HG03097 (cell line): ENCODE results near the gene SAMD11.

Experiments used
- ATAC-seq: cut with Tn5 transposase; IDR thresholded peaks from one replicate; pipeline ENCODE4 v1.9.1; 2021; ENCODE audit not compliant: unreplicated experiment, low FRiP score

The SAMD11 gene

GRCh38 chr1:992362-992761 lies 68.6 kb downstream of the SAMD11 start:
- no peak for ATAC-seq

DNA sequence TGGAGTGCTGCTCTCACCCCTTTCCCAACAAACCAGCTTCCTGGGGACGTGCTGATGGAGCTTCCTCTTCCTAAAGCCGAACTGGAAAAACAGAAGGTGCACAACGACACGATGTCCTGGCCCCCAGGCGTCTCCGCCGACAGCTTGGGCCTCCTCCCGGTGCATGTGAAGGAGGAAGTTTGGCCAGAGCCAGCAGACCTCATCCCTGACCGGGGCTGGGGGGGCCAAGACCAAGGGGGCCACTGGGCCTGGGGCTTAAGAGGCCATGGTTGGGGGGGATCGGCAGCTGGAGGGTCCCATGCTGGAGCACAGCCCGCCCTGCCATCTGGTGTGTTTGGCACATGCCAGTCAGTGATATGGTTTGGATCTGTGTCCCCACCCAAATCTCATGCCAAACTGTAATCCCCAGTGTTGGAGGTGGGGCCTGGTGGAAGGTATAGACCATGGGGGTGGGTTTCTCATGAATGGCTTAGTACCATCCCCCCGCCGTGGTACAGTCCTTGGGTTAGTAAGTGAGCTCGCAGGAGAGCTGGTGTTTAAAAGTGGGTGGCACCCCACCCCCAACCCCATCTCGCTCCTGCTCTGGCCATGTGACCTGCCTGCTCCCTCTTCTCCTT lies 69.8 kb downstream of the SAMD11 start:
- no peak for ATAC-seq
